IPS-NIHi11 (cell line): ENCODE results near the gene CFAP141.
A peak's percentile ranks its signal among the peaks of the same experiment; 100 is the strongest.
"Not testable (repeated sequence)": the region's sequence is repeated elsewhere in the genome, so short reads cannot be mapped to it uniquely, and the experiment has no call there.

Source experiments
- DNase-seq: peaks from one replicate; pipeline ENCODE4 v3.0.0; 2012; ENCODE audit warnings: mixed read lengths, low spot score

Gene CFAP141

GRCh38 chr1:154206196-154206595 lies at the start of gene CFAP141:
CFAP141 (minus strand) TSS chr1:154206333; CDS start chr1:154206307, 26 bp downstream.
- no peak for DNase-seq

- DNase-seq, result no peak
These were observed 47.5 kb upstream of the CFAP141 start for GRCh38 chr1:154253671-154254070.

DNA sequence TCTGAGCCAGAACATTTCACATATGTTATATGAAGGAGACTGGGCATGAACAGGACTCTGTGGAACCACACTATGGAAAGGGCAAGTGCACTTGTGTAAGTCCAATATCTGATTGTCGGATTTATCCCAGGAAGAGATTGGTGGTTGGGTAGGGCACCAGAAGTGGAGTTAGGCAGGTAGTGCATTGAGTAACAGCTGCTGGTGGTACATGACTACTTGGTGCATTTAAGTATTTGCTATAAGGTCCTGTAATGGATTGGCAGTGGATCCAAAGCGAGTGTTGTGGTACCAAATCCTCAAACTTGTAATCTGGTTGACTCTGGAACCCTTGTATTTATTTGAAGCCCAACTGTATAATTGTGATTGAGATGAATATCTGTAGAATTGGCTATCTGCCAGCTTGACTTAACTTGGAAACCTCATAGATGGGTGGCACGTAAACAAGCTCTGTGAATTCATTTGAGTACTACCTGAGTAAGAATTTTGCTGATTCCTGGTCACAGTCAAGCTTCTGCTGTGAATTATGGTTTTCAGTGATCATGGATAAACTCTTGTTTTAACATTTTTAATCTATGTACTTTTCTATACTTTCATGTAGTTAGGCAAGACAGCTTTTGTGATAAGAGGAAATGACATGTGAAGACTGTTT lies 35.7 kb upstream of the CFAP141 start:
- DNase-seq, result no peak

- DNase-seq, result no peak
These were observed 34.2 kb upstream of the CFAP141 start for GRCh38 chr1:154240294-154240833.

DNA sequence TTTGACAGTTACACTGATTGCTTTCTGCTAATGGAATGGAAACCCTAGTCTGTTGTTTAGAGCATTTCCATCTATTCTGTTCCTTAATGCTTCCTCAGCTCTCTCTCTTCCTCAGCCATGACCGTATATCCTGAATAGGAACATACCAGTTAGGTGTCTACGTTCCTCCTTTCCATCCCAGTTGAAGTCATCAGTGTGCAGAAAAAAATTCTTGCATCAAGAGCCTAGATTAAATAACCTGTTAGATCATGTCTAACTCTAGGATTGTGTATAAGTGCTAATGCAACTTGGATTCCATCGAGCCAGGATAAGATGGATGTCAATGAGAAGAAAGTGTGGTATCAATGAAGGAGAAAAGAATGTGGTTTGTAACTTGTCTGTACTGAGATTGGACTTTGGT lies 33.4 kb upstream of the CFAP141 start:
- DNase-seq, result no peak

- no peak for DNase-seq
These were observed 31.9 kb upstream of the CFAP141 start for GRCh38 chr1:154237880-154238506.

DNA sequence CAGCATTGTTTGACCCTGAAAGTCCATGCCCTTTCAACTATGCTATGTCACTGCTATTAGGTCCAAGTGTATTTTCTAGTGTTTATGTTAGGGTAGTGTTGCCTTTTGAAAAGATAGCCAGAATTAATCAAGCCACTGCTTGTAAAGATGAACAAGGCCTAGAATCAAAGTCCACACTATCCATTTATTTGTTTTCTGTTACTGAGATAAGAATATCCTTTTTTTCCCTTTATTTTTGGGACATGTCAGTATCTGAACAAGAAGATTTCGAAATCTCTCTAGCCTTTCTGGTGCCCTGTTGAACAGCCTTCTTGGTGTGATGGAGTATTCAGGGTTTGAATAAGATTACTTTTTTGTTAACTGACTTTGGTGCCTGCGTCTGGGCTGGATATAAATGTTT lies 31.3 kb upstream of the CFAP141 start:
- no peak for DNase-seq

GRCh38 chr1:154236855-154237254 lies 30.7 kb upstream of the CFAP141 start:
- no peak for DNase-seq

GRCh38 chr1:154233127-154233526 lies 27.0 kb upstream of the CFAP141 start:
- DNase-seq, result not testable (repeated sequence)

DNA sequence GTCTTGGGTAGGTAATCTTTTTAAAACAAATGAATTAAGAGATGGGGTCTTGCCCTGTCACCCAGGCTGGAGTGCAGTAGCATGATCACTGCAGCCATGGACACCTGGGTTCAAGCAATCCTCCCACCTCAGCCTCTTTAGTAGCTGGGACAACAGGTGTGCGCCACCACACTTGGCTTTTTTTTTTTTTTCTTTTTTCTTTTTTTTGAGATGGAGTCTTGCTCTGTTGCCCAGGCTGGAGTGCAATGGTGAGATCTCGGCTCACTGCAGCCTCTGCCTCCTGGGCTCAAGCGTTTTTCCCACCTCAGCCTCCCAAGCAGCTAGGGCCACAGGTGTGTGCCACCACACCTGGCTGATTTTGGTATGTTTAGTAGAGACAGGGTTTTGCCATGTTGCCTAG lies 25.0 kb upstream of the CFAP141 start:
- DNase-seq, result not testable (repeated sequence)

DNA sequence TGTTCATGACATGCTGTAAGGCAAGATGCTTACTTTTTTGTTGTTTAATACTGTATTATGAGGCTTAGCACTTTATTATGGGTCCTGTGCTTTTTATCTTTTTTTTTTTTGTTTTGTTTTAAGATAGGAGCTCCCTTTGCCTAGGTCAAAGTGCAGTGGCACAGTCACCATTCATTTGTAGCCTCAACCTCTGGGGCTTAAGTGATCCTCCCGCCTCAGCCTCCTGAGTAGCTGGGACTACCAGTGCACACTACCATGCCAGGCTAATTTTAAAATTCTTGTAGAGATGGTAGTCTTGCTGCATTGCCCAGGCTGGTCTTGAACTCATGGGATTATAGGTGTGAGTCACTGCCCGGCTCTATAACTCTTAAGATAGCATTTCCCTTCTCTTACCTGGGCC lies 19.2 kb upstream of the CFAP141 start:
- DNase-seq, result no peak

- no peak for DNase-seq
These were observed 17.5 kb upstream of the CFAP141 start for GRCh38 chr1:154223621-154224020.

GRCh38 chr1:154222918-154223317 lies 16.8 kb upstream of the CFAP141 start:
- no peak for DNase-seq

DNA sequence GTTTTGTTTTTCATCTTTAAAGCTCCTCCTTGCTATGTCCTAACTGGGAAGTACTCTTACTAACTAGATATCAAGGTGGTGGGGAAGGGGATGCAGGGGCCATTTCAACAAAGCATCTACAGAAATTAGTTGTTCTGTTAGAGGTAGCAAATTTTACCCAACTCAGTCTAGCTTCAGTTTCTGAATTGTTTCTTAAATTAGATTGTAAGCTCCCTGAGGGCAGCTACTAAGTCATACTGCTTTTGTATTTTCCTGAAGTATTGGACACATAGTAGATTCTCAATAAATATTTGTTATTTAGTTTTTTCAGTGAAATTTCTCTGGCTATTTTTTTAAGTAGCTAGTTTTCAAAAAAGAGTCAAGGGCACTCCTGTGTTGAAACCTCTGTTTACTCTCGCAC lies 16.4 kb upstream of the CFAP141 start:
- DNase-seq, result no peak

- DNase-seq, result peak; percentile 27
These were observed 15.3 kb upstream of the CFAP141 start for GRCh38 chr1:154221278-154222001.

GRCh38 chr1:154220970-154221277 lies 14.8 kb upstream of the CFAP141 start:
- DNase-seq, result no peak

DNA sequence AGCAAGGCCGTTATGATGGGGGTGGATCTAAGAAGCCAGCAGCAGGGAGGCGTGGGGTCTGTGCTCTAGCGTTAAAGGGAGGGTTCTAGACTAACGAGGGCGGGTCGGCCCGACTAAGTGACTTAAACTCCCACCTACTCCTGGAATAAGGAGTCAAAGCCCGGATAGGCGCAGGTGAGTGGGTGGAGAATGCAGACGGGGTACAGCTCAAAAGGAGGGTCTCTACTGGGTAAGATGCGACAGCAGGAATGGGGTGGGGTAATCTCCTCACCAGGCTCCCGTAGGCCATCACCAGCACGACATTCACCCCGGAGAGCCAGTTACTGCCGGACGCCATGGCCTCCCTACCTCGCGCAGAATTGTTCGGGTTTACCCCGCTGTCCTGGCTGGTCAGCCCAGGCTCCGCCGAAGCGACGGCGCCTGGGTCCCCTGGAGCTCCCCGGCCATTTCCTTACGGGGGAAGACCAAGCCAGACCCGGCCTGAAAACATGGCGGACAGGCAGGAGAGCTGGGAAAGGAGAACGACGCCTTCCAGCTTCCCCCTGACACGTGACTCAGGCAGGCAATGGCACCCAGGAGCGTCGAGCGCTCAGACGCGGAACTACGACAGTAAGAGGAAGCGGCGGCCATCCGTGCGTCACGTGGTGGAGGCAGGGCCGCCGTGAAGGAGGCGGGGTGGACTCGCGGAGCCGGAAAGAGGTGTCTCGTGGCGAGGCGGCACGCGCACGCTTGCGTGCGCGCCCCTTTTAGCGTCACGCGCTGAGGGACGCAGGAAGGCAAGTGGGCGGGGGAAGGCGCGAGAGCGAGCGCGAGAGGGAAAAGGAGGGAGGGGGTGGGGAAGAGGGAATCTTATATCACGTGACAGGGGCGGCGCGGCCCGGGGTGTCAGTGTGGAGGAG lies 14.2 kb upstream of the CFAP141 start, which contains the start of gene UBAP2L:
UBAP2L (plus strand) TSS at position 885 of the 899 bp plus-strand sequence. CDS start 4,169 bp downstream, outside the sequence.
- DNase-seq, result peak; percentile 93

DNA sequence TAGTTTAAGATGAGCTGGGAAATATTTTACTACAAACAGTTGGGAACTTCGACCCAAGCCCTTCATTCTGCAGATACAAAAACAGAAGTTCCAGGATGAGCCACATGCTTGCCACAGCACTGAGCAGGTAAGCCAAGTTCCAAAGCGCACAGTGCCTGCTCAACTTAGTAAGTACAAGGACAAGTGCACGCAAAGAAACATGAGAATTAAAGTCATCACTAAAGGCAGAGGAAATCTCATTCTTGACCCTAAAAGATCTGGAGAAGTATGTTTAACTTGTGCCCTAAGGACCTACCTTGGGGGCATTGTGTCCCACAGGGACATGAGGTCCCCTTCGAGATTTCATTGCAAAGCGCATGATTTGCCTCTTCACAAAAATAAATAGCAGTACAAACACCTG lies 13.4 kb upstream of the CFAP141 start:
- DNase-seq, result no peak

- no peak for DNase-seq
These were observed 12.4 kb upstream of the CFAP141 start for GRCh38 chr1:154218545-154218944.

GRCh38 chr1:154213274-154213673 lies 7.1 kb upstream of the CFAP141 start:
- no peak for DNase-seq

DNA sequence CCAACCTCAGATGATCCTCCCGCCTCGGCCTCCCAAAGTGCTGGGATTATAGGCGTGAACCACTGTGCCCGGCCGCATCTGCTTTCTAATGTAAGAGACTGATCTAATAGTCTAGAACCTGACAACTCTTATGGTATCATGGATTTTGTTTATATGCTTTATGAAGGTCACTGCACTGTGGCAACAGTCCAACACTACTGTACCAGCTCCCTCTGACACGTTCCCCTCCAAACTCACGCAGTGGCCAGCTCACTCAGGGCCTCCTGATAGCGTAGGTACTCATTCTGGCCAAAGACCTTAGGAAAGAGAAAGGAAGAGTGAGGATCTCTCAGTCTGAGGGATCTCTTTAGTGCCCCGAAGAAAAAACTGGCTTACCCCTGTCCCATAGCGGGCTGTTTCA lies 6.0 kb upstream of the CFAP141 start:
- no peak for DNase-seq
